Stromal cell of bone marrow (primary cell): Measurements from ENCODE around the gene SLC37A1.

Experiments used
- DNase-seq: peaks from one replicate; pipeline ENCODE4 v3.0.0-alpha.2; 2012; ENCODE audit warnings: low read depth

Gene SLC37A1

GRCh38 chr21:42545317-42545716 is 31.7 kb downstream of the SLC37A1 start:
- no peak for DNase-seq

GRCh38 chr21:42545745-42546144 is 32.1 kb downstream of the SLC37A1 start:
- no peak for DNase-seq

GRCh38 chr21:42546433-42546832 is 32.8 kb downstream of the SLC37A1 start:
- DNase-seq = no peak

- no peak for DNase-seq
Observed at GRCh38 chr21:42547001-42547905, 33.6 kb downstream of the SLC37A1 start.

GRCh38 chr21:42547906-42548365 is 34.3 kb downstream of the SLC37A1 start:
- no peak for DNase-seq

GRCh38 chr21:42548687-42549406 is 35.2 kb downstream of the SLC37A1 start:
- no peak for DNase-seq

GRCh38 chr21:42550817-42551216 is 37.2 kb downstream of the SLC37A1 start:
- no peak for DNase-seq

- DNase-seq = no peak
Observed at GRCh38 chr21:42552407-42553336, 39.0 kb downstream of the SLC37A1 start.

GRCh38 chr21:42553435-42553834 is 39.8 kb downstream of the SLC37A1 start:
- no peak for DNase-seq

- DNase-seq = no peak
Observed at GRCh38 chr21:42554251-42554961, 40.8 kb downstream of the SLC37A1 start.

GRCh38 chr21:42555756-42556438 is 42.2 kb downstream of the SLC37A1 start:
- no peak for DNase-seq

GRCh38 chr21:42556476-42556875 is 42.8 kb downstream of the SLC37A1 start:
- no peak for DNase-seq

GRCh38 chr21:42556960-42557359 is 43.3 kb downstream of the SLC37A1 start:
- DNase-seq = no peak

GRCh38 chr21:42557420-42557819 is 43.8 kb downstream of the SLC37A1 start:
- no peak for DNase-seq

- DNase-seq = no peak
Observed at GRCh38 chr21:42558368-42558767, 44.7 kb downstream of the SLC37A1 start.

- no peak for DNase-seq
Observed at GRCh38 chr21:42558846-42559245, 45.2 kb downstream of the SLC37A1 start.

- no peak for DNase-seq
Observed at GRCh38 chr21:42559326-42559725, 45.7 kb downstream of the SLC37A1 start.

GRCh38 chr21:42560517-42561179 is 47.0 kb downstream of the SLC37A1 start:
- DNase-seq = no peak

- no peak for DNase-seq
Observed at GRCh38 chr21:42561762-42562650, 48.4 kb downstream of the SLC37A1 start.
